SK-N-DZ (cell line): ENCODE measurements around the gene KCND2.

Experiments
- DNase-seq: peaks from one replicate; pipeline ENCODE4 v3.0.0-alpha.2; 2015; ENCODE audit warnings: low spot score

Gene KCND2

GRCh38 chr7:120583899-120584586 is 311.1 kb downstream of the KCND2 start:
- DNase-seq = no peak

GRCh38 chr7:120586571-120586970 is 313.6 kb downstream of the KCND2 start:
- DNase-seq = no peak

- no peak for DNase-seq
Observed at GRCh38 chr7:120587243-120587642, 314.3 kb downstream of the KCND2 start.

GRCh38 chr7:120588416-120588815 is 315.4 kb downstream of the KCND2 start:
- DNase-seq = no peak

GRCh38 chr7:120588862-120589261 is 315.9 kb downstream of the KCND2 start:
- DNase-seq = no peak

GRCh38 chr7:120600607-120601006 is 327.6 kb downstream of the KCND2 start:
- no peak for DNase-seq

GRCh38 chr7:120603366-120603765 is 330.4 kb downstream of the KCND2 start:
- DNase-seq = no peak

GRCh38 chr7:120609136-120609753 is 336.3 kb downstream of the KCND2 start:
- DNase-seq = no peak

GRCh38 chr7:120611975-120612374 is 339.0 kb downstream of the KCND2 start:
- no peak for DNase-seq

GRCh38 chr7:120615703-120616102 is 342.7 kb downstream of the KCND2 start:
- DNase-seq = no peak

- no peak for DNase-seq
Observed at GRCh38 chr7:120617275-120617674, 344.3 kb downstream of the KCND2 start.

GRCh38 chr7:120628251-120628650 is 355.3 kb downstream of the KCND2 start:
- DNase-seq = no peak

- no peak for DNase-seq
Observed at GRCh38 chr7:120639884-120640283, 366.9 kb downstream of the KCND2 start.

- no peak for DNase-seq
Observed at GRCh38 chr7:120645966-120646365, 373.0 kb downstream of the KCND2 start.

- DNase-seq = no peak
Observed at GRCh38 chr7:120654241-120654640, 381.3 kb downstream of the KCND2 start.

GRCh38 chr7:120658516-120658915 is 385.5 kb downstream of the KCND2 start:
- no peak for DNase-seq

- DNase-seq = no peak
Observed at GRCh38 chr7:120662291-120662690, 389.3 kb downstream of the KCND2 start.

GRCh38 chr7:120665068-120665467 is 392.1 kb downstream of the KCND2 start:
- DNase-seq = no peak

GRCh38 chr7:120675076-120675475 is 402.1 kb downstream of the KCND2 start:
- no peak for DNase-seq

- DNase-seq = no peak
Observed at GRCh38 chr7:120677535-120677934, 404.6 kb downstream of the KCND2 start.

- no peak for DNase-seq
Observed at GRCh38 chr7:120680985-120681384, 408.0 kb downstream of the KCND2 start.

GRCh38 chr7:120684463-120684862 is 411.5 kb downstream of the KCND2 start:
- no peak for DNase-seq

GRCh38 chr7:120691915-120692314 is 418.9 kb downstream of the KCND2 start:
- no peak for DNase-seq

- DNase-seq = no peak
Observed at GRCh38 chr7:120695848-120696247, 422.9 kb downstream of the KCND2 start.
